OCI-LY3 (cell line): ENCODE data around the gene BOD1L1.
A peak's percentile ranks its signal among the peaks of the same experiment; 100 is the strongest.

Experiments
- H2AFZ ChIP-seq: fragments of 200-600, 300-600 bp; shearing (Covaris generic); 2 replicates; pipeline ENCODE4 v1.6.0; 2014; ENCODE audit warnings: antibody characterized with exemption, low read depth, low read length
- H3K27ac ChIP-seq: fragments of 200-600, 300-600 bp; sonication (generic); 2 replicates; pipeline ENCODE4 v1.5.1; 2014; ENCODE audit warnings: mild to moderate bottlenecking, low read length, moderate library complexity, mixed read lengths
- H3K27me3 ChIP-seq: fragments of 200-600, 300-600 bp; sonication (generic); 2 replicates; pipeline ENCODE4 v1.6.1; 2014; ENCODE audit warnings: low read depth, low read length, mixed read lengths
- H3K36me3 ChIP-seq: fragments of 200-600, 300-600 bp; sonication (generic); replicated peaks from 2 replicates; pipeline ENCODE3; 2014; ENCODE audit warnings: low read depth, low read length, mixed read lengths
- H3K4me1 ChIP-seq: fragments of 300-600, 200-600 bp; sonication (generic); 2 replicates; pipeline ENCODE4 v1.6.1; 2014; ENCODE audit warnings: low read length, mixed read lengths
- H3K4me2 ChIP-seq: fragments of 200-600, 300-600 bp; sonication (generic); 2 replicates; pipeline ENCODE4 v1.6.1; 2014; ENCODE audit warnings: low read length, mixed read lengths
- H3K4me3 ChIP-seq: fragments of 300-600, 200-600 bp; sonication (generic); 2 replicates; pipeline ENCODE4 v1.5.1; 2014; ENCODE audit warnings: antibody characterized with exemption, mild to moderate bottlenecking, low read length, moderate library complexity
- H3K79me2 ChIP-seq: fragments of 300-600, 200-600 bp; shearing (Covaris generic); 2 replicates; pipeline ENCODE4 v1.6.1; 2014; ENCODE audit warnings: mild to moderate bottlenecking, low read length, mixed read lengths
- H3K9ac ChIP-seq: fragments of 300-600, 200-600 bp; shearing (Covaris generic); 2 replicates; pipeline ENCODE4 v1.6.0; 2014; ENCODE audit warnings: mild to moderate bottlenecking, low read length, moderate library complexity
- H3K9me3 ChIP-seq: fragments of 200-600, 300-600 bp; shearing (Covaris generic); 2 replicates; pipeline ENCODE4 v1.6.1; 2014; ENCODE audit warnings: low read length, mixed read lengths; ENCODE audit not compliant: insufficient read depth
- H4K20me1 ChIP-seq: fragments of 200-600, 300-600 bp; sonication (generic); 2 replicates; pipeline ENCODE4 v1.6.1; 2016; ENCODE audit warnings: low read length, mixed read lengths; ENCODE audit not compliant: insufficient read depth
- CTCF ChIP-seq: fragments of 200-600, 300-600 bp; sonication (generic); IDR thresholded peaks from 2 replicates; pipeline ENCODE4 v1.5.1; 2014; ENCODE audit warnings: antibody characterized with exemption, low read length, low read depth
- EZH2phosphoT487 ChIP-seq: fragments of 200-600 bp; shearing (Covaris generic); IDR thresholded peaks from 2 replicates; pipeline ENCODE4 v1.6.1; 2018; ENCODE audit warnings: antibody characterized with exemption, mixed run types, low read depth

BOD1L1 gene

GRCh38 chr4:13633671-13634070 lies 6.1 kb upstream of the BOD1L1 start:
- Histone ChIP-seq H2AFZ (no peak overlapping the region), H3K27me3 (no peaks in the 10 kb centered on the region), H3K9ac (no peak overlapping the region), H3K4me3 (no peak overlapping the region), H3K4me2 (no peak overlapping the region), H3K4me1 (peaks cover 2% of the 10 kb centered on the region; the same call in 1 of the 2 replicates), H3K79me2 (no peaks in the 10 kb centered on the region; the same call in 1 of the 2 replicates), H3K27ac (no peak overlapping the region), H4K20me1 (no peaks in the 10 kb centered on the region), H3K9me3 (no peaks in the 10 kb centered on the region), H3K36me3 (no peaks in the 10 kb centered on the region)
- TF ChIP-seq EZH2phosphoT487 (no peak), CTCF (no peak)

GRCh38 chr4:13627178-13627605 lies 333 bp downstream of the BOD1L1 start:
- H3K27ac ChIP-seq = peak overlapping the region; percentile 31; the same call in 1 of the 2 replicates

GRCh38 chr4:13626492-13627177 lies 890 bp downstream of the BOD1L1 start:
- Histone ChIP-seq H3K9me3 (no peaks in the 10 kb centered on the region), H3K4me3 (peak overlapping the region; percentile 99), H3K4me1 (peaks cover 27% of the 10 kb centered on the region), H3K79me2 (peaks cover 64% of the 10 kb centered on the region), H2AFZ (0 out of 2 replicates have a peak overlapping the region, but pooled peaks have one; percentile 24), H3K27me3 (no peaks in the 10 kb centered on the region), H3K4me2 (peak overlapping the region; percentile 98), H3K36me3 (peaks cover 5% of the 10 kb centered on the region), H3K9ac (peak overlapping the region; percentile 94), H3K27ac (peak overlapping the region; percentile 31; the same call in 1 of the 2 replicates), H4K20me1 (peaks cover 35% of the 10 kb centered on the region)
- no peak for TF ChIP-seq EZH2phosphoT487
- no peak for TF ChIP-seq CTCF

More at GRCh38 chr4:13627178-13627605, 333 bp downstream of the BOD1L1 start:
- TF ChIP-seq CTCF = no peak
- no peak for TF ChIP-seq EZH2phosphoT487
- Histone ChIP-seq H3K4me1 (peaks cover 27% of the 10 kb centered on the region), H4K20me1 (peaks cover 31% of the 10 kb centered on the region), H3K9me3 (no peaks in the 10 kb centered on the region), H3K27me3 (no peaks in the 10 kb centered on the region), H3K9ac (peak overlapping the region; percentile 94), H3K36me3 (peaks cover 5% of the 10 kb centered on the region), H3K4me3 (peak overlapping the region; percentile 99), H2AFZ (0 out of 2 replicates have a peak overlapping the region, but pooled peaks have one; percentile 24), H3K4me2 (peak overlapping the region; percentile 98), H3K79me2 (peaks cover 59% of the 10 kb centered on the region)

GRCh38 chr4:13618212-13618806 lies 9.2 kb downstream of the BOD1L1 start:
- Histone ChIP-seq H4K20me1 (peaks cover 39% of the 10 kb centered on the region), H3K4me3 (no peak overlapping the region), H3K36me3 (peaks cover 29% of the 10 kb centered on the region), H3K9ac (no peak overlapping the region), H3K79me2 (peaks cover 32% of the 10 kb centered on the region), H3K27me3 (no peaks in the 10 kb centered on the region), H3K4me2 (no peak overlapping the region), H3K9me3 (no peaks in the 10 kb centered on the region), H3K4me1 (peaks cover 24% of the 10 kb centered on the region), H2AFZ (no peak overlapping the region), H3K27ac (no peak overlapping the region)
- TF ChIP-seq EZH2phosphoT487 (no peak), CTCF (no peak)
